ENCODE results near the gene ETV6.

ETV6 gene

DNA sequence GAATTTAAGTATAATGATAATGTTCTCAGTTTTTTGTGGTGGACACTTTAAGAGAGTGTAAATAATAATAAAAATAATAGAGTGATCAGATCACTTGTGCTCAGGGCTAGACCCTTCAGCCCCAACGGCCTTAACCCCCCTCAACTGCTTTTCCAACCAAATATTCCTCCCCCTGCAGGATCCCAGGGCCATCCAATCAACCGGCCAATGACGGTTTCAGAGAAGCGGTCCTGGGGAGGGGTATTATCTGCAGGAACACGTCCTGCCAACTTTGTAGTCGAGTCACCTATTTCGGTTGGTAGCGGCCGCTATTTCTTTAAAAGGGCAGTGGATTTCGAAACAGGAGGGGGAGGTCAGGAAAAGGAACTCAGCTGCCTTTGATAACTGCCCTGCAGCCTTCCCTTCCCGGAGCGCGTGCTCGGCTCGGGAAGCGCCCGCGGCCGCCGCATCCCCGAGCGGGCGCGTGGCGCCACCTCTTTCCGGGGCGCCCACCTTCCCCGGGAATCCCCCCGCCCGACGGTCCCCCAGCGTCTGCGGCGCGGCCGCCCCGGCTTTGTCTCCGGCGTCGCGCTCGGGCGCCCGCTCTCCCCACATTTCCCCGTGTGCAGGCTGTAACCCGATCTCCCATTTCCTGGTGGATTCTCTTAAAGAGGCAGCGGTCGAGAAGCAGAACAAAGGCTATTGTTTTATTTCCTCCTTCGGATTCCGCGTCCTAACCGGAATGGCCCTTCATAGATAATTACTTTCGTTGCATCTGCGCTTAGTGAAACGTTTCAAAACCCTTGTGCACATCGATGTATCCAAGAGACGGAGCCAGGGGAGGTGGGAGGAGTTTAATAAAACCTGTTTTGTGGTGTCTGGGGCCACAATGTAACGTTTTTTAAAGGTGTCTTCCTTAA, 711 bp upstream of the ETV6 start:
- TF ChIP-seq, protein P1, sequence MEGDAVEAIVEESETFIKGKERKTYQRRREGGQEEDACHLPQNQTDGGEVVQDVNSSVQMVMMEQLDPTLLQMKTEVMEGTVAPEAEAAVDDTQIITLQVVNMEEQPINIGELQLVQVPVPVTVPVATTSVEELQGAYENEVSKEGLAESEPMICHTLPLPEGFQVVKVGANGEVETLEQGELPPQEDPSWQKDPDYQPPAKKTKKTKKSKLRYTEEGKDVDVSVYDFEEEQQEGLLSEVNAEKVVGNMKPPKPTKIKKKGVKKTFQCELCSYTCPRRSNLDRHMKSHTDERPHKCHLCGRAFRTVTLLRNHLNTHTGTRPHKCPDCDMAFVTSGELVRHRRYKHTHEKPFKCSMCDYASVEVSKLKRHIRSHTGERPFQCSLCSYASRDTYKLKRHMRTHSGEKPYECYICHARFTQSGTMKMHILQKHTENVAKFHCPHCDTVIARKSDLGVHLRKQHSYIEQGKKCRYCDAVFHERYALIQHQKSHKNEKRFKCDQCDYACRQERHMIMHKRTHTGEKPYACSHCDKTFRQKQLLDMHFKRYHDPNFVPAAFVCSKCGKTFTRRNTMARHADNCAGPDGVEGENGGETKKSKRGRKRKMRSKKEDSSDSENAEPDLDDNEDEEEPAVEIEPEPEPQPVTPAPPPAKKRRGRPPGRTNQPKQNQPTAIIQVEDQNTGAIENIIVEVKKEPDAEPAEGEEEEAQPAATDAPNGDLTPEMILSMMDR (IDR thresholded peaks at IDR 0.05), result no peak

DNA sequence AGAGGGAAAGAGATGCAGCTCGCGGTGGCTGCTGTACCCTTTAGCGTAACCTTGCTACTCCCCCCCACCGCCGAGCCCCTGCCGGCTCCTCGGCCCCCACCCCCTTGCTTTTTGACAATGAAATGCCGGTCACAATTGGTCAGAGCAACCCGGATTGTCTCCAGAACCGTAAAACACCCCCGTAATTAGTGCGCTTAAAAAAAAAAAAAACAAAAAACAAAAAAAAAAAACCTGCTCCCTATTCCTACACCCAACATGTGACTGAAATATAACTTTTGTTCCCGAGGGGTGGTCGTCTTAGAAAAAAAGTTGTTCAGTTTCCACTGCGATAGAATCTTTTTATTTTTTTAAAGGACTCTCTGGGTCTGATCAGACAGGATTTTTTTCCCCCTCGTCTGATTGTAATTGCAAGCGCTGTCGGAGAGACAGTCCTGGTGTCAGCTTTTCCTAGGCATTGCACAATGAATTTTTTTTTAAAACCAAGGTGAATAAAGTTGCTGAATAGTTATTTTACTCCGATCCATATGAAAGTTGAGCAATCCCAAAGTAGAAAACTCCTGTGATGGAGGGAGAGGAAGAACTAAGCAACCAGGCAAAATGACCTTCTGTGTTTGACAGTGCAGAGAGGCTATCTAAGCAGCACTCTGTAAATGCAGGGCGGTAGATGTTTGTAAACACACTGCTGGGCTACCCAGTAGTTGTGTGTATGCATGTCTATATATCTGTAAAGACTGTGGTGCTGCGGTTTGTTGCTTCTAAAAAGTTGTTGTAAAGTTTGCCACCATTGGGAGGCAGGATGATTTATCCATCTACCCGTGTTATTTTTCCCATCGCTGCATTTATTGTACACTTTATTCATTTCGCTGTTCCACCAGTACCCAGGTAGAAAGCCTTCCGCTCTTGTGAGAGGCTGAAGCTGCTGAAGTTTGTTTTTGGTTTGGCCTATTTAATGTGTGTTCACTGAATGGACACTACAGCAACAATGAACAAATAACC, 1.1 kb downstream of the ETV6 start:
- TF ChIP-seq, protein P1 (IDR thresholded peaks at IDR 0.05), result no peak; the same call in 1 of the 2 replicates

DNA sequence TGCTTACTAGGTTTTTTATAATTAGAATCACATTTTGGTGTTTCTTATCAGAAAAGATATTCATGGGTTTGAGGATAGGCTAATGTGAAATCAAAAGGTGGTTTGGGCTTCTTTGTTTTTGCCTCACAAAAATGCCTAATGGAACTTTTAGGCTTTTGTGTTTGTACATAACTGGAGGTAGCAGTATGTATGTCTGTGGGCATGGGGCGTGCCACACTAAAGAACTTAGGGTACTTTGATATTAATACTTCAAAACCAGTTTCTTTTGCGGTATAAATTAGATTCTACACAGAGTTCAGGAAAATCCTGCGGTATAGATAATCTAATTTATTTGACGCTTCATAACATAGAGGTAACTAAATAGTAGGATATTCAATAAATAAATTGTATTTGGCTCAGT, 1.9 kb downstream of the ETV6 start:
- TF ChIP-seq, protein P1 (IDR thresholded peaks at IDR 0.05), result no peak

- TF ChIP-seq, protein P1 (IDR thresholded peaks at IDR 0.05), result no peak
These were observed 2.3 kb downstream of the ETV6 start for GRCh38 chr12:11651785-11652184.

DNA sequence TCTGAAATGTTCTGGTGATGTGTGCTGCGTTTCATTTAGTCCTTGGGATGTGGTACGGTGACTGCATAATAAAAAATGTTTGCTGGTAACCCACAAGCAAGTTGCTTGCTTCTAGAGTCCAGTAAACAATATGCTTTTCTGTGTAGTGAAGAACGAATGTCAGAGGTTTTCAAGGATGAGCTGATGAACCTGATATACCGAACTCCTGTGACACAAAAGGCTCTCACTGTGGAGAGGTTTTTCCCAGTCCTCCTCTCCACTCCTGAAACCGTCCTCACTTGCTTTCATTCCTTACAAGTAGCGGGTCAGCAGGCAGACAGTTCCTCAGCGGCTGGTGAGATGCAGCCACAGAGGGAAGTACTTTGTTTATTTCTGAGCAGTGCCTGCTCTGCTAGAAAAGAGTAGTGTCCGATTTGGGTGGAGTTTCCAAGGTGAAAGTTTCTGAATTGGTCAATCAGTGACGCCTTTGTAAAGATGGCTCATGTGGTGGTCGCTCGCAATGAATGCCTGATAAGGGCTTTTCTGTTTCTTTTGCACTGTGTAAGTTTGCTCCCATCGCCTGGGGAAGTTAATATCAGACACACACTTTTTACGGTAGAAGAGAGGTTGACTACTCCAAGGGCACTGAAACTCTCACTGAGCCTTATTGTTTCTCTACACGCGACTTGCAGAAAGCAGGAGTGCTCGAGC, 3.0 kb downstream of the ETV6 start:
- TF ChIP-seq, protein P1 (IDR thresholded peaks at IDR 0.05), result no peak

GRCh38 chr12:11653215-11653753, 3.8 kb downstream of the ETV6 start:
- TF ChIP-seq, protein P1 (IDR thresholded peaks at IDR 0.05), result no peak

DNA sequence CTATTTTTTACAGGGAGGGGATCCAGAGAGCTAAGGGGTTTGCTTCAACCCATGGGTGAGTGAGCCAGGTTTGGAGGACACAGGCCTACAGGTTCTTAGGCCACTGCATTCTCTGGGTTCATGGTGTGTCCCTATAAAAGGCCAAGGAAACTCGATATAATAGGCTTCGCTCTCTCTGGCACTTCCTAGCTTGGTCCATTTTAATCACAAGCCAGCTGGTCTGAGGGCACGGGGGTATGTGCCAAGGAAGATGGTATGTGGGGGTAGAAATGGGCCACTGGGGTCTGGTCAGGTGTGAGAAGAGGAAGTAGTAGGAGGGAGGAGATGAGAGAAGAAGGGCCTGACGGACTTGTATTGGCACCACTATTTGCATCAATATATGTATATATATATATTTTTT, 4.9 kb downstream of the ETV6 start:
- TF ChIP-seq, protein P1 (IDR thresholded peaks at IDR 0.05), result no peak
